Measurements from ENCODE around the gene SLC26A4. TPM values are rescaled to one million over a fixed set of nuclear protein-coding genes. Genes with fewer than 3 reads are reported as not detected.

The SLC26A4 gene
- total RNA-seq, 1 experiment from 2014 or later, result 0.33 TPM

DNA sequence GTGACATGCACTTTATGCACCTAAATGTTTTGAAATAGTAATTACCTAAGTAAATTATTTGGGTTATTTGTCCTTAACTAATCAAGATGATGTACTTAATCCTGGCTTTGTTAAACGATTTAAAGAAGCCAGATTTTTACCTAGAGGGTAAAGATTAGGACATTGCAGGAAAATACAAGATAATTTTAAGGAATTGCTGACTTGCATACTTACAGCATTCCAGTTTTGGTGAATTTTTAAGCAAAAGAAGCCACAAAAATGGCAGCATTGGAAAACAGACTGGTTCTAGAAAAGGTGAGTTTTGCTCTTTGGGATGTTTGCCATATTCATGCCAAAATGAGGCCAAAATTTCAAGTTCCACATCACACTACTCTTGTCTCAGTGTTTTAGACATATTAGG, 47.2 kb upstream of the SLC26A4 start:
- Histone ChIP-seq H3K23ac (ENCODE audit: insufficient read length, low read depth, low read length) (no peak overlapping the region), H3K79me1 (ENCODE audit: insufficient read depth, low read depth, low read length, poor library complexity, severe bottlenecking) (no peaks in the 10 kb centered on the region), H3K27ac (ENCODE audit: insufficient read length, low read depth, low read length) (no peak overlapping the region), H3K79me2 (ENCODE audit: insufficient read depth, low read length) (no peaks in the 10 kb centered on the region), H2AK5ac (ENCODE audit: insufficient read length, low read length) (no peak overlapping the region), H4K8ac (replicated peaks; ENCODE audit: insufficient read length, low read depth, low read length) (no peak overlapping the region), H3T11ph (ENCODE audit: low read length) (no peak overlapping the region), H2BK20ac (ENCODE audit: low read depth, low read length, poor library complexity, severe bottlenecking) (no peak overlapping the region), H3K9me3 (ENCODE audit: control insufficient read depth, low read depth, low read length) (no peaks in the 10 kb centered on the region), H4K91ac (ENCODE audit: insufficient read length, low read depth, low read length) (no peak overlapping the region), H3K18ac (ENCODE audit: insufficient read length, low read depth, low read length) (no peak overlapping the region), H3K4me2 (ENCODE audit: insufficient read depth, insufficient read length, low read length) (no peak overlapping the region), H3K56ac (ENCODE audit: insufficient read length, low read depth, low read length) (no peak overlapping the region), H3K23me2 (ENCODE audit: insufficient read length, low read depth, low read length, poor library complexity, severe bottlenecking) (no peaks in the 10 kb centered on the region), H3K4me1 (ENCODE audit: insufficient read depth, low read length) (no peaks in the 10 kb centered on the region), H2BK15ac (ENCODE audit: low read depth, low read length) (no peak overlapping the region), H2BK120ac (ENCODE audit: low read depth, low read length, poor library complexity, severe bottlenecking) (no peak overlapping the region), H4K20me1 (ENCODE audit: control insufficient read depth, insufficient read depth, insufficient read length) (no peaks in the 10 kb centered on the region), H3K9ac (ENCODE audit: extremely low read depth, insufficient read length, low read length) (no peak overlapping the region), H2BK12ac (ENCODE audit: insufficient read length, low read depth, low read length) (no peak overlapping the region), H3K14ac (ENCODE audit: insufficient read depth, low read length) (no peak overlapping the region), H3K27me3 (ENCODE audit: insufficient read depth, low read length) (no peaks in the 10 kb centered on the region), H2AFZ (ENCODE audit: low read length) (no peak overlapping the region), H4K5ac (ENCODE audit: insufficient read length, low read depth, low read length) (no peak overlapping the region), H3K4ac (ENCODE audit: low read depth, low read length) (no peak overlapping the region), H2BK5ac (ENCODE audit: insufficient read length, low read length) (no peak overlapping the region)
- Mint-ChIP-seq H3K27me3 (ENCODE audit: low read depth) (no peaks in the 10 kb centered on the region), H3K36me3 (ENCODE audit: insufficient read depth in 1 of 3, low read depth in 3 of 3) (peaks cover 0 to 5% (median 4%) of the 10 kb centered on the region in 3 experiments; a peak in 2 of 7 replicates), H3K27ac (no peak overlapping the region), H3K4me3 (no peak overlapping the region), H3K4me1 (no peaks in the 10 kb centered on the region), H3K9me3 (no peaks in the 10 kb centered on the region)
- TF ChIP-seq, protein P1, sequence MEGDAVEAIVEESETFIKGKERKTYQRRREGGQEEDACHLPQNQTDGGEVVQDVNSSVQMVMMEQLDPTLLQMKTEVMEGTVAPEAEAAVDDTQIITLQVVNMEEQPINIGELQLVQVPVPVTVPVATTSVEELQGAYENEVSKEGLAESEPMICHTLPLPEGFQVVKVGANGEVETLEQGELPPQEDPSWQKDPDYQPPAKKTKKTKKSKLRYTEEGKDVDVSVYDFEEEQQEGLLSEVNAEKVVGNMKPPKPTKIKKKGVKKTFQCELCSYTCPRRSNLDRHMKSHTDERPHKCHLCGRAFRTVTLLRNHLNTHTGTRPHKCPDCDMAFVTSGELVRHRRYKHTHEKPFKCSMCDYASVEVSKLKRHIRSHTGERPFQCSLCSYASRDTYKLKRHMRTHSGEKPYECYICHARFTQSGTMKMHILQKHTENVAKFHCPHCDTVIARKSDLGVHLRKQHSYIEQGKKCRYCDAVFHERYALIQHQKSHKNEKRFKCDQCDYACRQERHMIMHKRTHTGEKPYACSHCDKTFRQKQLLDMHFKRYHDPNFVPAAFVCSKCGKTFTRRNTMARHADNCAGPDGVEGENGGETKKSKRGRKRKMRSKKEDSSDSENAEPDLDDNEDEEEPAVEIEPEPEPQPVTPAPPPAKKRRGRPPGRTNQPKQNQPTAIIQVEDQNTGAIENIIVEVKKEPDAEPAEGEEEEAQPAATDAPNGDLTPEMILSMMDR (conservative IDR thresholded peaks at IDR 0.05), result no peak
- no peak for DNase-seq
- no CpG with 5 or more reads among the region's 1 CpG for WGBS (ENCODE audit: extremely low coverage, insufficient read length, low lambda C conversion rate)

Measured in H9 (cell line).